HepG2 (cell line): ENCODE data around the gene ILRUN. TPM values are rescaled to one million over a fixed set of nuclear protein-coding genes. Genes with fewer than 3 reads are reported as not detected.

ENCODE experiments used
- ARID5B ChIP-seq: IDR thresholded peaks from 2 replicates; pipeline ENCODE4 v1.4.0; 2020; ENCODE audit warnings: mild to moderate bottlenecking, missing genetic modification reagents
- ATF1 ChIP-seq: IDR thresholded peaks from 2 replicates; pipeline ENCODE4 v1.6.1; 2016; ENCODE audit warnings: mild to moderate bottlenecking, control low read depth
- ATRX ChIP-seq: sonication (generic); formaldehyde crosslinking; IDR thresholded peaks from 2 replicates; pipeline ENCODE4 v1.4.0; 2020; ENCODE audit warnings: missing genetic modification reagents, borderline replicate concordance
- EHMT2 ChIP-seq: fragments of 200-600 bp; sonication (generic); IDR thresholded peaks from 2 replicates; pipeline ENCODE4 v1.7.0; 2017; ENCODE audit warnings: antibody characterized with exemption, low read depth, low read length, borderline replicate concordance
- SKIL ChIP-seq: sonication (generic); formaldehyde crosslinking; IDR thresholded peaks from 2 replicates; pipeline ENCODE4 v1.8.0; 2022; ENCODE audit warnings: missing genetic modification reagents, mild to moderate bottlenecking, moderate library complexity, borderline replicate concordance
- ZBTB20 ChIP-seq: sonication (generic); formaldehyde crosslinking; IDR thresholded peaks from 2 replicates; pipeline ENCODE4 v1.8.1; 2023; ENCODE audit warnings: missing genetic modification reagents, low read depth, mild to moderate bottlenecking, borderline replicate concordance
- ZBTB43 ChIP-seq: sonication (generic); formaldehyde crosslinking; conservative IDR thresholded peaks from 2 replicates; pipeline ENCODE4 v1.4.0; 2020; ENCODE audit warnings: missing genetic modification reagents
- ZFP62 ChIP-seq: sonication (generic); formaldehyde crosslinking; IDR thresholded peaks from 2 replicates; pipeline ENCODE4 v1.4.0; 2020; ENCODE audit warnings: missing genetic modification reagents
- ZNF281 ChIP-seq: sonication (generic); formaldehyde crosslinking; IDR thresholded peaks from 2 replicates; pipeline ENCODE4 v1.4.0; 2020; ENCODE audit warnings: missing genetic modification reagents, borderline replicate concordance
- ZNF354B ChIP-seq: sonication (generic); formaldehyde crosslinking; IDR thresholded peaks from 2 replicates; pipeline ENCODE4 v1.8.0; 2022; ENCODE audit warnings: mild to moderate bottlenecking, missing genetic modification reagents
- ZNF430 ChIP-seq: sonication (generic); formaldehyde crosslinking; IDR thresholded peaks from 2 replicates; pipeline ENCODE4 v1.9.0; 2021; ENCODE audit warnings: mild to moderate bottlenecking, missing genetic modification reagents
- ZNF607 ChIP-seq: sonication (generic); formaldehyde crosslinking; IDR thresholded peaks from 2 replicates; pipeline ENCODE4 v1.5.1; 2020; ENCODE audit warnings: missing genetic modification reagents, mild to moderate bottlenecking, borderline replicate concordance
- ZNF672 ChIP-seq: sonication (generic); formaldehyde crosslinking; IDR thresholded peaks from 2 replicates; pipeline ENCODE4 v1.8.1; 2022; ENCODE audit warnings: missing genetic modification reagents
- ZNF775 ChIP-seq: sonication (generic); formaldehyde crosslinking; IDR thresholded peaks from 2 replicates; pipeline ENCODE4 v1.4.0; 2020; ENCODE audit warnings: missing genetic modification reagents, mild to moderate bottlenecking, moderate library complexity, borderline replicate concordance
- ZSCAN25 ChIP-seq: sonication (generic); formaldehyde crosslinking; IDR thresholded peaks from 2 replicates; pipeline ENCODE4 v1.8.0; 2022; ENCODE audit warnings: mild to moderate bottlenecking, missing genetic modification reagents
- polyA plus RNA-seq, 8 experiments: library from polyadenylated mRNA; depleted of rRNA in 3 of 8; stranded (reverse) in 7 of 8; unstranded in 1 of 8; fragments of >200 nt; fragmentation: Illumina TruSeq in 4 of 8; extraction: Trizol in 4 of 8; gene quantifications; 2 replicates each; pipeline versions ENCODE4 v1.2.1 to v1.2.3, GENCODE V29; 2011 to 2016; ENCODE audit warnings: low read depth in 4 of 8, missing spikeins in 1 of 8, mixed read lengths in 1 of 8; ENCODE audit not compliant: insufficient read depth in 1 of 8
- total RNA-seq, 5 experiments: library from RNA; depleted of rRNA; stranded (reverse); fragments of >200 nt; fragmentation: Illumina TruSeq; extraction: Trizol; gene quantifications; 2 replicates each; pipeline ENCODE4 v1.2.3, GENCODE V29; 2016; ENCODE audit warnings: low read depth in 1 of 5
- TF ChIP-seq, protein P1 (sequence below), 2 experiments: fragments of 450-650 bp in 1 of 2; sonication (generic) in 1 of 2; formaldehyde crosslinking; IDR thresholded peaks; 2 replicates each; pipeline versions ENCODE4 v1.5.0 to v1.8.0; 2020 to 2022; ENCODE audit warnings: mild to moderate bottlenecking in 1 of 2, missing genetic modification reagents in 1 of 2

ILRUN gene
- total and polyA plus RNA-seq, 2 of the 13 experiments (the other 11 are each of a cell fraction or from before 2014, with no cell fraction given) = 45.5 to 66.6 TPM

GRCh38 chr6:34696739-34697543, at the start of gene ILRUN (continued):
- TF ChIP-seq ZNF775 (CRISPR knock-in tag) (0 out of 2 replicates have a peak, but pooled peaks have one; percentile 65), SKIL (peak; percentile 37; the same call in 1 of the 2 replicates), ZSCAN25 (CRISPR knock-in tag) (0 out of 2 replicates have a peak, but pooled peaks have one; percentile 4), ATF1 (CRISPR knock-in tag) (peak; percentile 96), ARID5B (peak; percentile 65), ZNF607 (CRISPR knock-in tag) (peak; percentile 76), ZBTB43 (no peak), ZNF672 (no peak), ATRX (no peak), ZNF354B (CRISPR knock-in tag) (no peak; the same call in 1 of the 2 replicates), ZNF430 (peak; percentile 83), ZBTB20 (CRISPR knock-in tag) (peak; percentile 42; the same call in 1 of the 2 replicates), ZFP62 (CRISPR knock-in tag) (no peak), ZNF281 (peak; percentile 89), EHMT2 (no peak)
- TF ChIP-seq, protein P1, sequence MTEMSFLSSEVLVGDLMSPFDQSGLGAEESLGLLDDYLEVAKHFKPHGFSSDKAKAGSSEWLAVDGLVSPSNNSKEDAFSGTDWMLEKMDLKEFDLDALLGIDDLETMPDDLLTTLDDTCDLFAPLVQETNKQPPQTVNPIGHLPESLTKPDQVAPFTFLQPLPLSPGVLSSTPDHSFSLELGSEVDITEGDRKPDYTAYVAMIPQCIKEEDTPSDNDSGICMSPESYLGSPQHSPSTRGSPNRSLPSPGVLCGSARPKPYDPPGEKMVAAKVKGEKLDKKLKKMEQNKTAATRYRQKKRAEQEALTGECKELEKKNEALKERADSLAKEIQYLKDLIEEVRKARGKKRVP (CRISPR knock-in tag; IDR thresholded peaks at IDR 0.05) = peak in 1 of 2 experiments; percentile 72; a peak in 2 of 4 replicates
